ENCODE measurements around the gene MT1G.
A peak's percentile ranks its signal among the peaks of the same experiment; 100 is the strongest.

MT1G gene

GRCh38 chr16:56662357-56663354 lies 5.2 kb downstream of the MT1G start:
- peak in 1 of 2 donors; percentile 29 for DNase-seq

GRCh38 chr16:56658327-56658875 lies 9.5 kb downstream of the MT1G start:
- DNase-seq = no peak

- DNase-seq = peak; percentile 53 to 75
Observed at GRCh38 chr16:56657555-56658326, 10.1 kb downstream of the MT1G start, which contains the start of gene MT1F. TSS of gene MT1F (plus strand) at chr16:56657959. CDS start at chr16:56658059, 100 bp downstream.

GRCh38 chr16:56653218-56653617 lies 14.6 kb downstream of the MT1G start:
- no peak for DNase-seq

GRCh38 chr16:56652600-56652999 lies 15.3 kb downstream of the MT1G start:
- no peak for DNase-seq

GRCh38 chr16:56651586-56651985 lies 16.3 kb downstream of the MT1G start, which contains the start of gene MT1B:
TSS of gene MT1B (plus strand) at chr16:56651886. CDS start at chr16:56651954, 68 bp downstream.
- no peak for DNase-seq

GRCh38 chr16:56649820-56650219 lies 18.0 kb downstream of the MT1G start:
- no peak for DNase-seq

GRCh38 chr16:56649271-56649670 lies 18.6 kb downstream of the MT1G start:
- DNase-seq = no peak

GRCh38 chr16:56647641-56648431 lies 20.0 kb downstream of the MT1G start:
- DNase-seq = no peak

- no peak for DNase-seq
Observed at GRCh38 chr16:56645838-56646237, 22.0 kb downstream of the MT1G start.

- DNase-seq = no peak
Observed at GRCh38 chr16:56645311-56645710, 22.6 kb downstream of the MT1G start.

- no peak for DNase-seq
Observed at GRCh38 chr16:56643833-56644232, 24.0 kb downstream of the MT1G start.

GRCh38 chr16:56643080-56643778 lies 24.6 kb downstream of the MT1G start:
- peak; percentile 74 to 84 for DNase-seq

- DNase-seq = no peak
Observed at GRCh38 chr16:56641166-56641565, 26.7 kb downstream of the MT1G start.

GRCh38 chr16:56640076-56640475 lies 27.8 kb downstream of the MT1G start:
- DNase-seq = no peak

GRCh38 chr16:56639045-56639444 lies 28.8 kb downstream of the MT1G start:
- no peak for DNase-seq

- DNase-seq = no peak
Observed at GRCh38 chr16:56637814-56638750, 29.8 kb downstream of the MT1G start, which contains the start of gene MT1A. TSS of gene MT1A (plus strand) at chr16:56638666. CDS start at chr16:56638739, 73 bp downstream.

GRCh38 chr16:56636616-56637413 lies 31.1 kb downstream of the MT1G start:
- no peak for DNase-seq

- DNase-seq = no peak
Observed at GRCh38 chr16:56635441-56635967, 32.4 kb downstream of the MT1G start.

Measured in CD4-positive, alpha-beta T cell treated with Interferon alpha-2 for 1 hour (primary cell).